Mesendoderm (in vitro differentiated cells): ENCODE measurements around the gene AIG1.
A peak's percentile ranks its signal among the peaks of the same experiment; 100 is the strongest.

ENCODE experiments used
- DNase-seq: peaks from one replicate; pipeline ENCODE4 v3.0.0; 2013
- H2AK5ac ChIP-seq: 2 replicates; pipeline ENCODE4 v1.6.1; 2013; ENCODE audit warnings: low read length, inconsistent platforms
- H2BK120ac ChIP-seq: 2 replicates; pipeline ENCODE4 v1.6.1; 2013; ENCODE audit warnings: low read depth, mild to moderate bottlenecking, low read length, moderate library complexity, mixed read lengths
- H2BK15ac ChIP-seq: replicated peaks from 2 replicates; pipeline ENCODE4 v1.6.1; 2013; ENCODE audit warnings: low read depth, mild to moderate bottlenecking, moderate library complexity
- H2BK5ac ChIP-seq: 2 replicates; pipeline ENCODE4 v1.6.1; 2013; ENCODE audit warnings: low read length, inconsistent platforms
- H3K18ac ChIP-seq: 2 replicates; pipeline ENCODE4 v1.6.1; 2013; ENCODE audit warnings: mild to moderate bottlenecking, low read length, mixed read lengths
- H3K23ac ChIP-seq: one replicate; pipeline ENCODE4 v1.6.1; 2013; ENCODE audit warnings: low read length
- H3K27ac ChIP-seq: 2 replicates; pipeline ENCODE4 v1.5.1; 2013; ENCODE audit warnings: low read depth, mild to moderate bottlenecking, inconsistent platforms, low read length, moderate library complexity
- H3K27me3 ChIP-seq: 2 replicates; pipeline ENCODE4 v1.6.1; 2013; ENCODE audit warnings: low read length, control low read depth, mild to moderate bottlenecking, inconsistent platforms; ENCODE audit not compliant: insufficient read depth, poor library complexity
- H3K36me3 ChIP-seq: 2 replicates; pipeline ENCODE4 v1.6.1; 2013; ENCODE audit warnings: low read length, inconsistent platforms; ENCODE audit not compliant: control insufficient read depth, insufficient read depth
- H3K4ac ChIP-seq: one replicate; pipeline ENCODE4 v1.6.1; 2013; ENCODE audit warnings: low read depth, mild to moderate bottlenecking, low read length, moderate library complexity
- H3K4me1 ChIP-seq: 2 replicates; pipeline ENCODE4 v1.6.1; 2013; ENCODE audit warnings: low read depth, low read length, inconsistent platforms; ENCODE audit not compliant: control insufficient read depth
- H3K4me2 ChIP-seq: 2 replicates; pipeline ENCODE4 v1.6.1; 2013; ENCODE audit warnings: low read length
- H3K4me3 ChIP-seq: 2 replicates; pipeline ENCODE4 v1.5.1; 2013; ENCODE audit warnings: mild to moderate bottlenecking, low read length
- H3K56ac ChIP-seq: one replicate; pipeline ENCODE4 v1.6.1; 2013; ENCODE audit warnings: low read length
- H3K79me1 ChIP-seq: 2 replicates; pipeline ENCODE4 v1.6.1; 2013; ENCODE audit warnings: low read length, inconsistent platforms
- H3K79me2 ChIP-seq: 2 replicates; pipeline ENCODE4 v1.6.1; 2013; ENCODE audit warnings: mild to moderate bottlenecking, low read length; ENCODE audit not compliant: control insufficient read depth, insufficient read depth
- H3K9ac ChIP-seq: 2 replicates; pipeline ENCODE4 v1.6.1; 2013; ENCODE audit warnings: low read length, inconsistent platforms
- H4K5ac ChIP-seq: one replicate; pipeline ENCODE4 v1.6.1; 2013; ENCODE audit warnings: low read length
- H4K8ac ChIP-seq: one replicate; pipeline ENCODE4 v1.6.1; 2013; ENCODE audit warnings: low read depth, mild to moderate bottlenecking, control low read depth, low read length, moderate library complexity
- WGBS: extraction: QIAGEN DNeasy Blood & Tissue Kit; methylation state at CpG from one replicate; pipeline ENCODE4 v1.1.7; 2013; ENCODE audit warnings: low lambda C conversion rate, missing lambda C conversion rate; ENCODE audit not compliant: insufficient coverage; ENCODE audit errors: extremely low coverage; 5-methylcytosine and 5-hydroxymethylcytosine counted together

AIG1 gene

DNA sequence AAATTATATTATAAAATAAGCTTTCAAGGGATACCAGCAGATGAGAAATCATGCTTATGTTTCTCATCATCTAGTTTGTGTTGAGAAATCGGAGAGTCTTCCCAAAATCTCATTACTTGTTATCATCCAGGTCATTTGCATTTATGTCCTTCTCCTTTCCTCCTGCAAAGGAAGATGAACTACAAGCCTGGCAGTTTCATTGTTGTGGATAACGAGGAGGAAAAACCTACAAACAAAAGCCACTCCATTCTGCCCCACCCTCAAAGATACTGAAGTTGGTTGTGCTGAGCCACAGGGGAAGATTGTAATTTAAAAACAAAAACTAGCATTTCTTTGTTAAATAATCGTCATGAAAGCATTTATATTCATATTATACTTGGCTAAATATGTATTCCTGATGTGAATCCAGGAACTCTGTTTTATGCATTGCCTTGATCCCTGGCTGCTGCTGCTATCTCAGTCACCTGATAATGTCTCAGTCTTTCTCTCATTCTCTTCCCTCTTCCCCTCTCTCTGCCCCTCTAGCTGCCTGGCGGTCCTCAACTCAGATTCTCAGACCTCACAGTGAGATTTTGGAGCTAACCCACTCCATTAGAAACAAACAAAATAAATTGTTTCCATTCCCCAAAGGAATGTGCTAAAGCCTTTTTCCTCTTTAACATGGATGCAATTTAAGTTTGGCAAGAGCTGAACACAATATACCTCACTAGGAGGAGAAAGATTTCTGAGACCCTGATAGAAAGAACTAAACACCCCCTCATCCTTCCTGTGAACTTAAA is 204.5 kb downstream of the AIG1 start:
- Histone ChIP-seq H3K79me1 (no peaks in the 10 kb centered on the region), H3K4ac (no peak overlapping the region), H2BK15ac (no peak overlapping the region), H3K18ac (no peak overlapping the region), H2AK5ac (no peak overlapping the region), H4K5ac (no peak overlapping the region), H3K4me2 (no peak overlapping the region), H3K27ac (no peak overlapping the region), H3K23ac (no peak overlapping the region), H3K79me2 (no peaks in the 10 kb centered on the region), H3K9ac (no peak overlapping the region), H3K56ac (peak overlapping the region; percentile 37), H4K8ac (no peak overlapping the region), H2BK5ac (no peak overlapping the region), H3K27me3 (no peaks in the 10 kb centered on the region), H3K36me3 (no peaks in the 10 kb centered on the region), H3K4me3 (no peak overlapping the region), H2BK120ac (no peak overlapping the region), H3K4me1 (peaks cover 7% of the 10 kb centered on the region)
- peak; percentile 51 for DNase-seq
- no CpG with 5 or more reads among the region's 4 CpGs for WGBS

DNA sequence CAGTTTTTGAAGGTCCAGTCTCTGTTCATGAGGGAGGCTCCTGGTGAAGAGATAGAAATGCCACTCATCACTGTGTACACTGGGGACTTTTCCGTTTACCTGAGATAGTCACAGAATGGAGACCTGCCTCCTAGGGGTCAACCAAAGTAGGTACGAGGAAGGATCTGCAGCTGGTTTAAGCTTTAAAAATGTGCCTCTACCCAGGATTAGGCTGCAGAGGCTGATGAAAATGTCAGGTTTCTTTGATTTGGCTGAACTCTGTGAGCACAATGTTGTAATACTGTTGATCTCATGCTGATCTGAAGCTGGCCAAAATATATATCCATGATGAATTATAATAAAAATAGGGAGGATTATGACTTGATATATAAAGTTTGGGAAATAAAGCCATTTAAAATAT is 207.1 kb downstream of the AIG1 start:
- H2BK5ac ChIP-seq: no peak overlapping the region
- H2BK120ac ChIP-seq: no peak overlapping the region
- H2BK15ac ChIP-seq: no peak overlapping the region
- H3K56ac ChIP-seq: no peak overlapping the region
- H2AK5ac ChIP-seq: no peak overlapping the region
- no peak overlapping the region for H3K27ac ChIP-seq
- no peak overlapping the region for H3K18ac ChIP-seq
- peaks cover 7% of the 10 kb centered on the region for H3K4me1 ChIP-seq
- H3K9ac ChIP-seq: no peak overlapping the region
- no peak overlapping the region for H3K4me2 ChIP-seq
- no peak overlapping the region for H3K23ac ChIP-seq
- WGBS: no CpG with 5 or more reads among the region's 2 CpGs
- H3K79me1 ChIP-seq: no peaks in the 10 kb centered on the region
- no peaks in the 10 kb centered on the region for H3K36me3 ChIP-seq
- no peak overlapping the region for H3K4ac ChIP-seq
- H4K5ac ChIP-seq: no peak overlapping the region
- H3K27me3 ChIP-seq: no peaks in the 10 kb centered on the region
- H4K8ac ChIP-seq: no peak overlapping the region
- H3K4me3 ChIP-seq: no peak overlapping the region
- DNase-seq: peak; percentile 8
- no peaks in the 10 kb centered on the region for H3K79me2 ChIP-seq

DNA sequence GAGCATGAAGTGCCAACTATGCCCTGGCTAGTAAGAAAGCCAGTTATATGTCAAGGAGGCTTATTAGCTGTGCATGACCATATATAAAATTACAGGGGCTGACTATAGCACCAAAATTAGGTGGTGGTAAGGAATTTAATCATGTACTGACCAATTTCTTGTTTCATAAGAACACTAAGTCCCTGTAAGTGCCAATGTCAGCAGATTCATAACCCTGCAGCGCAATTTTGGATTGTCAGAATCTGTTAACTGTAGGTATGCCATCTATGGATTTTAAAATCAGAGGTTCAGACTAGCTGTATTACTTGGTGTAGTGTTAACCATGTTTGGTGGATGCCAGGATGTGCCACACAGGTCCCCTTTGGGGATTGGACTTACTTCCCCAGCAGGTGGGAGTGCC is 207.8 kb downstream of the AIG1 start:
- Histone ChIP-seq H4K8ac (no peak overlapping the region), H2AK5ac (no peak overlapping the region), H3K79me2 (no peaks in the 10 kb centered on the region), H2BK15ac (no peak overlapping the region), H2BK120ac (no peak overlapping the region), H3K79me1 (no peaks in the 10 kb centered on the region), H3K23ac (no peak overlapping the region), H3K56ac (no peak overlapping the region), H3K4ac (no peak overlapping the region), H3K18ac (no peak overlapping the region), H3K4me1 (peaks cover 7% of the 10 kb centered on the region), H2BK5ac (no peak overlapping the region), H3K27ac (no peak overlapping the region), H3K4me3 (no peak overlapping the region), H3K36me3 (no peaks in the 10 kb centered on the region), H3K27me3 (no peaks in the 10 kb centered on the region), H3K4me2 (no peak overlapping the region), H3K9ac (no peak overlapping the region), H4K5ac (no peak overlapping the region)
- no CpG with 5 or more reads among the region's 1 CpG for WGBS
- DNase-seq: no peak

DNA sequence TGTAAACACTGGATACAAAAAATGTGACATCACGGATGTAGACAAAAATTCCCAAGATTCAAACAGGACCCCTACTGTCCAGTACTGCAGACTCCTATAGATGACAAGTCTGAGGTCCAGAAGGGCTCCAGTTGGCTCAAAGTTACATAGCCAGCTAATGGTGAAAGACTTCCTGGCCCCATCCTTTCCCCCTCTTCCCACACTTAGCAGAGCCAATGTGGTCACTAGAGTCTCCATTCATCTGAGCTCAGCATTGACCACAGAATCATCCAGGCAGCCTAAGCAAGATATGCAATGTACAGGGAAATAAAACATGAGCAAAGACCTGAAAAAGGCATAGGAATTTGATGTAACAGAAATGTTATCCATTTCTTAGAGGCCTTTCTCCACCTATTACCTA is 209.3 kb downstream of the AIG1 start:
- Histone ChIP-seq H3K9ac (no peak overlapping the region), H4K8ac (no peak overlapping the region), H2BK5ac (no peak overlapping the region), H2BK120ac (no peak overlapping the region), H3K27me3 (no peaks in the 10 kb centered on the region), H3K23ac (no peak overlapping the region), H3K4ac (no peak overlapping the region), H3K36me3 (no peaks in the 10 kb centered on the region), H3K4me1 (peaks cover 4% of the 10 kb centered on the region), H3K79me1 (no peaks in the 10 kb centered on the region), H3K4me3 (no peak overlapping the region), H4K5ac (no peak overlapping the region), H2AK5ac (no peak overlapping the region), H3K56ac (no peak overlapping the region), H3K27ac (no peak overlapping the region), H3K79me2 (no peaks in the 10 kb centered on the region), H3K18ac (no peak overlapping the region), H2BK15ac (no peak overlapping the region), H3K4me2 (no peak overlapping the region)
- no peak for DNase-seq
- no CpG with 5 or more reads among the region's 1 CpG for WGBS

DNA sequence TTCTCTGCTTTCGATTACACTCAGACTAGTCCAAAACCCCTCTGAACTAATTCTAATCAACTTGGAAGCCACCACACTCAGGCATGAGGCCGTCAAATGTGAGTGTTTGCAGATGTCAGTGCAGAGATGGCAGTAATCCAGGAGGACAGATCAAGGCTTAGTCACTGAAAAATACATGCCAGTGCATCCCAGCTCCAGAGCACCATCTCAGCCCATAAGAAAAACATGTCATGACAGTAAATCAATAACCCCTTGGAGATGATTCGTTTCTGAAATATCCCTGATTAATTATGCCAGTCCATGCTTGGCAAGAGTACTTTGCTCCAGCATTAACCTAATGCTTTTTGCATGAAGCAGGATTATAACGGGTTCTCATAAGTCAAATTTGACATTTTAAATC is 210.3 kb downstream of the AIG1 start:
- H3K9ac ChIP-seq: no peak overlapping the region
- H3K79me2 ChIP-seq: no peaks in the 10 kb centered on the region
- WGBS: no CpG with 5 or more reads among the region's 4 CpGs
- H3K56ac ChIP-seq: no peak overlapping the region
- H2BK5ac ChIP-seq: no peak overlapping the region
- H4K8ac ChIP-seq: no peak overlapping the region
- H3K18ac ChIP-seq: no peak overlapping the region
- no peak overlapping the region for H2BK15ac ChIP-seq
- H3K4ac ChIP-seq: no peak overlapping the region
- H3K4me3 ChIP-seq: no peak overlapping the region
- no peak overlapping the region for H3K23ac ChIP-seq
- DNase-seq: no peak
- no peaks in the 10 kb centered on the region for H3K4me1 ChIP-seq
- no peak overlapping the region for H3K27ac ChIP-seq
- H3K36me3 ChIP-seq: no peaks in the 10 kb centered on the region
- H3K4me2 ChIP-seq: no peak overlapping the region
- H3K27me3 ChIP-seq: no peaks in the 10 kb centered on the region
- no peak overlapping the region for H2AK5ac ChIP-seq
- no peak overlapping the region for H4K5ac ChIP-seq
- no peak overlapping the region for H2BK120ac ChIP-seq
- H3K79me1 ChIP-seq: no peaks in the 10 kb centered on the region

DNA sequence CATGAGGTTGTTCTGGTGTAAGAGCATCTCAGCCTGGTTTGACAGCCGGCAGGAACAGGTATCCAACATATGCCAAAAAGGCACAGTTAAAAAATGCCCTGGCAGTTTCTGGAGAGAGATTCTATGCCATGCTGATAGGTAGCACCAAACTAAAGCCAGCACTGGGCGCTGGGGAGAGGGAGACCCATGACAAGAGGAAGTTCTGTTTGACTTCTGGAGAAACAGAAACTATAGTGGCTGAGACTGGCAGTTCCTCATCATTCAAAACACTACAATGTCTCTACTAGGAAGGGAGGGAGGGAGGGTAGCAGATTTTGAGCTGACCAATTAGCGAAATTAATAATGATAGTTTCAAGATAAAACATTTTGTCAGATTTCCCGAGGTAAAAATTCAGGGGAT is 215.7 kb downstream of the AIG1 start:
- H3K27ac ChIP-seq: no peak overlapping the region
- H3K23ac ChIP-seq: no peak overlapping the region
- H2BK15ac ChIP-seq: no peak overlapping the region
- no peak overlapping the region for H2AK5ac ChIP-seq
- no peak overlapping the region for H3K9ac ChIP-seq
- no peak overlapping the region for H2BK120ac ChIP-seq
- no peak overlapping the region for H4K5ac ChIP-seq
- no peaks in the 10 kb centered on the region for H3K79me1 ChIP-seq
- no peak overlapping the region for H3K4ac ChIP-seq
- H3K4me3 ChIP-seq: no peak overlapping the region
- DNase-seq: no peak
- H3K18ac ChIP-seq: no peak overlapping the region
- H3K56ac ChIP-seq: no peak overlapping the region
- H3K36me3 ChIP-seq: no peaks in the 10 kb centered on the region
- WGBS: no CpG with 5 or more reads among the region's 4 CpGs
- H3K79me2 ChIP-seq: no peaks in the 10 kb centered on the region
- H4K8ac ChIP-seq: no peak overlapping the region
- H2BK5ac ChIP-seq: no peak overlapping the region
- H3K4me1 ChIP-seq: no peaks in the 10 kb centered on the region
- H3K27me3 ChIP-seq: no peaks in the 10 kb centered on the region
- no peak overlapping the region for H3K4me2 ChIP-seq
